Measurements from ENCODE around the gene CNDP2. TPM values are rescaled to one million over a fixed set of nuclear protein-coding genes. Genes with fewer than 3 reads are reported as not detected.

The CNDP2 gene
- total and polyA plus RNA-seq, 3 donors from 2014 or later = 72.0 to 84.5 (median 74.4) TPM

DNA sequence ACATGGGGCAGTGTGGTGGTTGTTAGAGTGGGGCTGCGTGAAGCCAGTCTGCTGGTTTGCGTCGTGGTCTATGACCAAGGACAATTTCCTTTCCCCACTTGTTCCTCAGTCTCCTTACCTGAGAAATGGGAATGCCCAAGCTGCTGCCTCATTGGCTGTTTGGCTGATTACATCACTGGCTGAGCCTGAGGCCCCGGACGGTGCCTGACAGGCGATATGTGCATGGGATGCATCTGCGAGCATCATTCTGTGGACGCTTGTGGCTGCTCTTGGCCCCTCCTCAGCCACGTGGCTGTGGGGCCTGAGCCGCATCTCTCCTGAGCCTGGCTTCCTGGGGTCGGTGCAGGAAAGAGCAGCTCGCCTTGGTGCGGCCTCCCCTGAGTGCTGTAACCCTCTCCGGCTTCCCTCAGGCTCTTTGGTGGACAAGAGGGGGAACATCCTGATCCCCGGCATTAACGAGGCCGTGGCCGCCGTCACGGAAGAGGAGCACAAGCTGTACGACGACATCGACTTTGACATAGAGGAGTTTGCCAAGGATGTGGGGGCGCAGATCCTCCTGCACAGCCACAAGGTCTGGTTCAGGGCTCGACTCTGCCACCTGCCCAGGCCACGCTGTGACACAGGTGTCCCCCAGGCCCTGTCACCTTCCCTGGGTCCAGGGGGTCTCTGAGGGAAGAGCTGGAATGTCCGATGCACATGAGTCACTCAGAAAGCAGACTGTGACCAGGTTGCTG is 17.2 kb downstream of the CNDP2 start:
- no peaks in the 10 kb centered on the region for H3K36me3 ChIP-seq (ENCODE audit: low read depth, missing control alignments)
- 89 to 90% methylated on average over 21 to 27 of the region's 27 CpGs for WGBS, 2 donors

DNA sequence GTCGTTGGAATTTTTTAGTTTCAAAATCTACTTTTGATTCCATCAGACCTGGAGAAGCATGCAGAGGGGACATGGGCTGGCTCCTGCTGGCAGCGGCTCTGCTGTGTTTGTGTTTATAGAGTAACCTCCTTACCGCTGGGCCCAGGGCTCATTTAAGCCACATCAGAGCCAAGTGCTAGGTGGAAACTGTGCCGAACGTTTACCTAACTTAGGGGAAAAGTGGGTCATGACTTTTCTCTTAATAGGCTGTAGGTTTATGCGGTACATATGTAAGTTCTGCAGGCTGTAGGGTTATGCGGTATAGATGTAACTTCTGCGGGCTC is 17.7 kb downstream of the CNDP2 start:
- Histone ChIP-seq H3K9me3 (no peaks in the 10 kb centered on the region), H3K27me3 (no peaks in the 10 kb centered on the region), H3K36me3 (ENCODE audit: low read depth, missing control alignments) (no peaks in the 10 kb centered on the region), H3K4me1 (peaks cover 9% of the 10 kb centered on the region), H3K27ac (no peak overlapping the region), H3K4me3 (no peak overlapping the region)
- TF ChIP-seq POLR2A (IDR thresholded peaks at IDR 0.05) = no peak
- TF ChIP-seq, protein P1, sequence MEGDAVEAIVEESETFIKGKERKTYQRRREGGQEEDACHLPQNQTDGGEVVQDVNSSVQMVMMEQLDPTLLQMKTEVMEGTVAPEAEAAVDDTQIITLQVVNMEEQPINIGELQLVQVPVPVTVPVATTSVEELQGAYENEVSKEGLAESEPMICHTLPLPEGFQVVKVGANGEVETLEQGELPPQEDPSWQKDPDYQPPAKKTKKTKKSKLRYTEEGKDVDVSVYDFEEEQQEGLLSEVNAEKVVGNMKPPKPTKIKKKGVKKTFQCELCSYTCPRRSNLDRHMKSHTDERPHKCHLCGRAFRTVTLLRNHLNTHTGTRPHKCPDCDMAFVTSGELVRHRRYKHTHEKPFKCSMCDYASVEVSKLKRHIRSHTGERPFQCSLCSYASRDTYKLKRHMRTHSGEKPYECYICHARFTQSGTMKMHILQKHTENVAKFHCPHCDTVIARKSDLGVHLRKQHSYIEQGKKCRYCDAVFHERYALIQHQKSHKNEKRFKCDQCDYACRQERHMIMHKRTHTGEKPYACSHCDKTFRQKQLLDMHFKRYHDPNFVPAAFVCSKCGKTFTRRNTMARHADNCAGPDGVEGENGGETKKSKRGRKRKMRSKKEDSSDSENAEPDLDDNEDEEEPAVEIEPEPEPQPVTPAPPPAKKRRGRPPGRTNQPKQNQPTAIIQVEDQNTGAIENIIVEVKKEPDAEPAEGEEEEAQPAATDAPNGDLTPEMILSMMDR (IDR thresholded peaks at IDR 0.05) = no peak
- DNase-seq = no peak
- WGBS, 2 donors = 85 to 89% methylated on average over 8 of the region's 8 CpGs
- intact Hi-C loops (cut with DNase I; ENCODE audit: low total_unique reads) = no loop called here

More for the DNA sequence above, 17.2 kb downstream of the CNDP2 start:
- no peak for TF ChIP-seq POLR2A (IDR thresholded peaks at IDR 0.05)
- TF ChIP-seq, protein P1 (IDR thresholded peaks at IDR 0.05) = no peak
- DNase-seq = no peak
- intact Hi-C loops (cut with DNase I; ENCODE audit: low total_unique reads) = no loop called here
- no peaks in the 10 kb centered on the region for H3K9me3 ChIP-seq
- peaks cover 11% of the 10 kb centered on the region for H3K4me1 ChIP-seq
- no peak overlapping the region for H3K27ac ChIP-seq
- no peaks in the 10 kb centered on the region for H3K27me3 ChIP-seq
- no peak overlapping the region for H3K4me3 ChIP-seq

DNA sequence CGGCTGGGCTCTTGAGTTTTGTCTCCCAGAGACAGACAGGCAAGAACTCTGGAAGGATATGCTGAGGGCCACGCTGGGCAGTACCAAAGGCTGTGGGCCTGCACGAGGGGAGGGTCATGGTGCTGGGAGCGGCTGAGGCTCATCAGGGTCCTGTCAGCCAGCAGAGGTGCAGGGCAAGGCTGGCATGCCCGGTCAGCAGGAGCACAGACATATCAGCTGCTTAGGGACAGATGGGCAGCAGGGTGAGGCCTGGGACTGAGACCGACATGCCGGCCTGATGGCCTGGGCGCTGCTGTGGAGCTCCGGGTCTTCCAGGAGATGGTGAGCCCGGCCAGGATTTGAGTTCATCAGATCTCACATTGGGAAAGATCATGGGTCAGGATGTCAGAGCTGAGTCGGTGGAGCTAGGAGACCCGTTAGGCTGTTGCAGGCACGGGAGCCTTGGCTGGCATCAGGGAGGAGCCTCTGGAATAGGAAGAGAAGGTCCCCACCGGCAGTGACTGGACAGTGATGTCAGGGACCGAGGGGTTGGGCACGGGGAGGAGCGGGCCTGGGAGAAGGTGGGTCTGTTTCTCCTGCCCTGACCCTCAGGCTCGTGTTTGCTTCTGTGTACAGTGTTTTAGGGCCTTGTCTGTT is 18.8 kb downstream of the CNDP2 start:
- TF ChIP-seq, protein P1 (IDR thresholded peaks at IDR 0.05) = no peak
- no peak for TF ChIP-seq POLR2A (IDR thresholded peaks at IDR 0.05)
- no peaks in the 10 kb centered on the region for H3K27me3 ChIP-seq
- H3K4me1 ChIP-seq = peaks cover 7% of the 10 kb centered on the region
- WGBS, 2 donors = 88 to 92% methylated on average over 16 to 18 of the region's 18 CpGs
- DNase-seq = no peak
- H3K9me3 ChIP-seq = no peaks in the 10 kb centered on the region
- no peaks in the 10 kb centered on the region for H3K36me3 ChIP-seq (ENCODE audit: low read depth, missing control alignments)
- intact Hi-C loops (cut with DNase I; ENCODE audit: low total_unique reads) = no loop called here
- H3K27ac ChIP-seq = no peak overlapping the region
- H3K4me3 ChIP-seq = no peak overlapping the region

DNA sequence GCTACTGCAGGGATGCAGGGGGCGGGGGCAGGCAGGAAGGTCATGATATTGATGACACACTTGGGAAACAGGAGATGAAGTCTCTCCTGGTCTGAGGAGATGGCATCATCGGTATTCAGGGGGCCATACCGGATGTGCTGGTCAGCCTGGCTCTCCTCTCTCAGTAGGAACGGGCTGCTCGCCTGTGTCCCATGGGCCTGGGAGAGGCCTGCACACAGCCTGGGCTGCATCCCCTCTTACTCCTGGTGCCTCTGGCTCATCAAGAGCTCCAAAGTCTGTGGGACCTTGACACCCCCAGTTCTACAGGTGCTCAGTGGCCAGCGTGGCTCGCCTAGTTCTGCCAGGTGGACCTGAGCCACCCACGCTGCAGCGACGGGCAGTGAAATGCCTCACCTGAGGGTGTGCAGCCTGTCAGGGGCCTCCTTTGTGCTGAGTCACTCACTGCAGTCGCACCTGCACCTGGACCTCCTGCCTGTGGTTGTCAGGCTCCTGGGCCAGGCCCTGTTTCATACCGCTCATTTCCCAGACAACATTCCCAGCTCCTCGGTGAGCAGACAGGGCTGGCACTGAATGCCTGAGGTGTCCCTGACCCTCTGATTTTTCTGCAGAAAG is 19.6 kb downstream of the CNDP2 start:
- no peak for DNase-seq
- Histone ChIP-seq H3K4me1 (peaks cover 7% of the 10 kb centered on the region), H3K36me3 (ENCODE audit: low read depth, missing control alignments) (no peaks in the 10 kb centered on the region), H3K4me3 (no peak overlapping the region), H3K27ac (no peak overlapping the region), H3K27me3 (no peaks in the 10 kb centered on the region), H3K9me3 (no peaks in the 10 kb centered on the region)
- TF ChIP-seq POLR2A (IDR thresholded peaks at IDR 0.05) = no peak
- TF ChIP-seq, protein P1 (IDR thresholded peaks at IDR 0.05) = no peak
- WGBS, 2 donors = 75 to 98% methylated on average over 5 to 13 of the region's 13 CpGs
- intact Hi-C loops (cut with DNase I; ENCODE audit: low total_unique reads) = no loop called here
